GM21619 (cell line): ENCODE results near the gene SPOCK3.
"Not testable (repeated sequence)": the region's sequence is repeated elsewhere in the genome, so short reads cannot be mapped to it uniquely, and the experiment has no call there.

Source experiments
- ATAC-seq: cut with Tn5 transposase; IDR thresholded peaks from one replicate; pipeline ENCODE4 v1.9.1; 2021; ENCODE audit not compliant: unreplicated experiment

Gene SPOCK3

GRCh38 chr4:166827629-166828028 is 406.7 kb downstream of the SPOCK3 start:
- ATAC-seq: no peak

GRCh38 chr4:166827167-166827566 is 407.1 kb downstream of the SPOCK3 start:
- ATAC-seq: no peak

GRCh38 chr4:166823848-166824247 is 410.4 kb downstream of the SPOCK3 start:
- ATAC-seq: no peak

- no peak for ATAC-seq
Measured at GRCh38 chr4:166823126-166823525, 411.2 kb downstream of the SPOCK3 start.

GRCh38 chr4:166822386-166822785 is 411.9 kb downstream of the SPOCK3 start:
- no peak for ATAC-seq

- no peak for ATAC-seq
Measured at GRCh38 chr4:166816890-166817289, 417.4 kb downstream of the SPOCK3 start.

- ATAC-seq: no peak
Measured at GRCh38 chr4:166808380-166808779, 425.9 kb downstream of the SPOCK3 start.

GRCh38 chr4:166802346-166802745 is 431.9 kb downstream of the SPOCK3 start:
- no peak for ATAC-seq

GRCh38 chr4:166798126-166798525 is 436.2 kb downstream of the SPOCK3 start:
- ATAC-seq: no peak

GRCh38 chr4:166777760-166778159 is 456.5 kb downstream of the SPOCK3 start:
- no peak for ATAC-seq

GRCh38 chr4:166763018-166763417 is 471.3 kb downstream of the SPOCK3 start:
- no peak for ATAC-seq

GRCh38 chr4:166741742-166742141 is 492.6 kb downstream of the SPOCK3 start:
- no peak for ATAC-seq

- not testable (repeated sequence) for ATAC-seq
Measured at GRCh38 chr4:166739215-166739614, 495.1 kb downstream of the SPOCK3 start.

- no peak for ATAC-seq
Measured at GRCh38 chr4:166737430-166737829, 496.9 kb downstream of the SPOCK3 start.

GRCh38 chr4:166735553-166735952 is 498.7 kb downstream of the SPOCK3 start:
- no peak for ATAC-seq

- no peak for ATAC-seq
Measured at GRCh38 chr4:166734797-166735196, 499.5 kb downstream of the SPOCK3 start.

GRCh38 chr4:166733686-166734085 is 500.6 kb downstream of the SPOCK3 start:
- no peak for ATAC-seq

GRCh38 chr4:166726832-166727231 is 507.5 kb downstream of the SPOCK3 start:
- ATAC-seq: no peak

- no peak for ATAC-seq
Measured at GRCh38 chr4:166724369-166724768, 509.9 kb downstream of the SPOCK3 start.

GRCh38 chr4:166723532-166724140 is 510.7 kb downstream of the SPOCK3 start:
- ATAC-seq: no peak

- ATAC-seq: not testable (repeated sequence)
Measured at GRCh38 chr4:166715748-166716713, 518.3 kb downstream of the SPOCK3 start.

- ATAC-seq: no peak
Measured at GRCh38 chr4:166700592-166700991, 533.7 kb downstream of the SPOCK3 start.
